GM23248 (cell line): Measurements from ENCODE around the gene POLR2I.

ENCODE experiments used
- EZH2 ChIP-seq: fragments of 200-600 bp; sonication (generic); IDR thresholded peaks from 2 replicates; pipeline ENCODE4 v1.6.1; 2018; ENCODE audit warnings: antibody characterized with exemption, mild to moderate bottlenecking; ENCODE audit not compliant: insufficient read depth, poor library complexity, severe bottlenecking
- EZH2phosphoT487 ChIP-seq: fragments of 200-600 bp; sonication (generic); IDR thresholded peaks from 2 replicates; pipeline ENCODE4 v1.6.1; 2018; ENCODE audit warnings: antibody characterized with exemption, moderate library complexity, mild to moderate bottlenecking, low read depth; ENCODE audit not compliant: insufficient read depth

DNA sequence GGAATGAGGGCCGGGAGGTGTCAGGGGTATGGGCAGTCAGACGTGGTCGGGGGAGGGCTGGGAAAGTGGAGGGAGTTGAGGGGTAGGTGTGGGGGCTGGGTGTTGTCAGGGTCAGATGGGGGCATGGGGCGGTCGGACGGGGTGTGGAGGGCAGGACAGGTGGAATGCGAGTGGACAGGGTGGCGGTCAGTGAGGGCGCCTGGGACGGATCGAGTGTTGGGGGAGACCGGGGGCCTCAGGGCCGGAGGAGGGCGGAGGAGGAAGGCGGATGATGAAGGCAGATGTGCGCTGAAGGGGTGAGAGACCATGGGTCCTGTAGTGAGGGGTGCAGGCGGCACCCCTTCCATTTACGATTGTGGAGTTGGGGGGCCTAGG is 6.3 kb upstream of the POLR2I start:
- TF ChIP-seq EZH2phosphoT487: no peak
- TF ChIP-seq EZH2: no peak
